Hepatocyte (in vitro differentiated cells): Measurements from ENCODE around the gene TUBB6.

Experiments
- EZH2 ChIP-seq: fragments of 200-600 bp; sonication (generic); IDR thresholded peaks from 2 replicates; pipeline ENCODE4 v1.6.1; 2016; ENCODE audit warnings: antibody characterized with exemption, mild to moderate bottlenecking, borderline replicate concordance
- EZH2phosphoT487 ChIP-seq: fragments of 200-600 bp; sonication (generic); IDR thresholded peaks from one replicate; pipeline ENCODE4 v1.6.1; 2018; ENCODE audit warnings: antibody characterized with exemption, mild to moderate bottlenecking, low read depth, moderate library complexity; ENCODE audit not compliant: unreplicated experiment, severe bottlenecking
- TF ChIP-seq, protein P1 (sequence below): fragments of 200-600 bp; sonication (generic); IDR thresholded peaks from 2 replicates; pipeline ENCODE4 v1.5.1; 2016; ENCODE audit warnings: antibody characterized with exemption, mild to moderate bottlenecking; ENCODE audit not compliant: poor library complexity

DNA sequence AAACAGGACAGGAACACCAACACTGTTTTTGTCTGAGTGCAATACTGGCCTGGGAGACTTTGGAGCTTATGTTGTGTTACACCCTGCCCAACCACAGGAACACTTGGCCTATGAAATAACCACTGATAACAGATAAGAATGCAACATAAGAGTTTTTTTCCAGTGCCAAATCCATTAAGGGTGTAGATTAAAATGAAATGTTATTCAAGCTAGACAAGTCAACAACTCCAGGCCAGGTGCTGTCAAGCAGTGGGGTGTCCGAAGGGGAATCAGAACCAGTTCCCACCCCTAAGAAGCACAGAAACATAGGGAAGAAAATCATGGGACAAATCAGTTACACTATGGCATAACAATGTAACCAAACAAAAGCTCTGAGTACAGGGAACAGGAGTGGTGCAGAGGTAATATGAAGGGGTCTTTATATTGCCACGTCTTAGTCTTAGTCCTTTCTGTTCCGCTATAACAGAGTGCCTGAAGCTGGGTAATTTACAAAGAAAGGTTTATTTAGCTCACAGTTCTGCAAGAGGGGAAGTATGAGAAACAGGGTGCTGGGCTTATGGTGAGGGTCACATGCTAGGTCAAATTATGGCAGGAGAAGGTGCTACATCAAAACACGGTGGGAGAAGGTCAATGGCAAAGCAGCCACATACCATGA is 65.2 kb downstream of the TUBB6 start:
- TF ChIP-seq, protein P1, sequence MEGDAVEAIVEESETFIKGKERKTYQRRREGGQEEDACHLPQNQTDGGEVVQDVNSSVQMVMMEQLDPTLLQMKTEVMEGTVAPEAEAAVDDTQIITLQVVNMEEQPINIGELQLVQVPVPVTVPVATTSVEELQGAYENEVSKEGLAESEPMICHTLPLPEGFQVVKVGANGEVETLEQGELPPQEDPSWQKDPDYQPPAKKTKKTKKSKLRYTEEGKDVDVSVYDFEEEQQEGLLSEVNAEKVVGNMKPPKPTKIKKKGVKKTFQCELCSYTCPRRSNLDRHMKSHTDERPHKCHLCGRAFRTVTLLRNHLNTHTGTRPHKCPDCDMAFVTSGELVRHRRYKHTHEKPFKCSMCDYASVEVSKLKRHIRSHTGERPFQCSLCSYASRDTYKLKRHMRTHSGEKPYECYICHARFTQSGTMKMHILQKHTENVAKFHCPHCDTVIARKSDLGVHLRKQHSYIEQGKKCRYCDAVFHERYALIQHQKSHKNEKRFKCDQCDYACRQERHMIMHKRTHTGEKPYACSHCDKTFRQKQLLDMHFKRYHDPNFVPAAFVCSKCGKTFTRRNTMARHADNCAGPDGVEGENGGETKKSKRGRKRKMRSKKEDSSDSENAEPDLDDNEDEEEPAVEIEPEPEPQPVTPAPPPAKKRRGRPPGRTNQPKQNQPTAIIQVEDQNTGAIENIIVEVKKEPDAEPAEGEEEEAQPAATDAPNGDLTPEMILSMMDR: no peak
- no peak for TF ChIP-seq EZH2
- no peak for TF ChIP-seq EZH2phosphoT487
